ENCODE data around the gene GLB1L2. TPM values are rescaled to one million over a fixed set of nuclear protein-coding genes. Genes with fewer than 3 reads are reported as not detected.

GLB1L2 gene
- total and polyA plus RNA-seq, 2 experiments from 2014 or later, result 3.3 to 12.3 TPM

DNA sequence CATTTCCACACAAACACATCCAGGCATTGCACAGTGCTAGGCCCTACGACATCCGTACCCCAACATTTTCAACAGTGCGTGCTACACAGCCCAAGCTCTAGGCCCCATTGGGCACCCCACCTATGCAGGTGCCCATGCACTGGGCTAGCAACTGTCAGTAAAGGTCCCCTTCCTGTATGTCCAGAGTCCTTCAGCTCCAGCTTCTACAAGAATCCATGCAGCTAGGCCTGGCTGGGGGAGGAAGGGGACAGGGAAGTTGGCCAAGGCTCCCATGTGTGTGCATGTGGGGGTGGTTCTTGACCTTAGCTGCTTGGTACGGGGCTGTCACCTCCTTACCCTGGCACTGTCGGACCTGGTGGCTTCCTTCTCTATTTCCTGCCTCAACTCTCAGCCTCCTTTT, 79.0 kb downstream of the GLB1L2 start (continued):
- TF ChIP-seq, protein P1, sequence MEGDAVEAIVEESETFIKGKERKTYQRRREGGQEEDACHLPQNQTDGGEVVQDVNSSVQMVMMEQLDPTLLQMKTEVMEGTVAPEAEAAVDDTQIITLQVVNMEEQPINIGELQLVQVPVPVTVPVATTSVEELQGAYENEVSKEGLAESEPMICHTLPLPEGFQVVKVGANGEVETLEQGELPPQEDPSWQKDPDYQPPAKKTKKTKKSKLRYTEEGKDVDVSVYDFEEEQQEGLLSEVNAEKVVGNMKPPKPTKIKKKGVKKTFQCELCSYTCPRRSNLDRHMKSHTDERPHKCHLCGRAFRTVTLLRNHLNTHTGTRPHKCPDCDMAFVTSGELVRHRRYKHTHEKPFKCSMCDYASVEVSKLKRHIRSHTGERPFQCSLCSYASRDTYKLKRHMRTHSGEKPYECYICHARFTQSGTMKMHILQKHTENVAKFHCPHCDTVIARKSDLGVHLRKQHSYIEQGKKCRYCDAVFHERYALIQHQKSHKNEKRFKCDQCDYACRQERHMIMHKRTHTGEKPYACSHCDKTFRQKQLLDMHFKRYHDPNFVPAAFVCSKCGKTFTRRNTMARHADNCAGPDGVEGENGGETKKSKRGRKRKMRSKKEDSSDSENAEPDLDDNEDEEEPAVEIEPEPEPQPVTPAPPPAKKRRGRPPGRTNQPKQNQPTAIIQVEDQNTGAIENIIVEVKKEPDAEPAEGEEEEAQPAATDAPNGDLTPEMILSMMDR (conservative IDR thresholded peaks at IDR 0.05; ENCODE audit: low read depth in 2 of 2), result no peak
- TF ChIP-seq EZH2 (IDR thresholded peaks at IDR 0.05; ENCODE audit: low read depth, unreplicated experiment) (no peak), EZH2phosphoT487 (IDR thresholded peaks at IDR 0.05; ENCODE audit: unreplicated experiment) (no peak), POLR2AphosphoS5 (IDR thresholded peaks at IDR 0.05; ENCODE audit: low read depth) (no peak), CREB1 (CRISPR knock-in tag; IDR thresholded peaks at IDR 0.05; ENCODE audit: low read depth) (no peak), ZNF331 (CRISPR knock-in tag; IDR thresholded peaks at IDR 0.05; ENCODE audit: low read depth) (no peak)
- TF ChIP-seq, protein P2, sequence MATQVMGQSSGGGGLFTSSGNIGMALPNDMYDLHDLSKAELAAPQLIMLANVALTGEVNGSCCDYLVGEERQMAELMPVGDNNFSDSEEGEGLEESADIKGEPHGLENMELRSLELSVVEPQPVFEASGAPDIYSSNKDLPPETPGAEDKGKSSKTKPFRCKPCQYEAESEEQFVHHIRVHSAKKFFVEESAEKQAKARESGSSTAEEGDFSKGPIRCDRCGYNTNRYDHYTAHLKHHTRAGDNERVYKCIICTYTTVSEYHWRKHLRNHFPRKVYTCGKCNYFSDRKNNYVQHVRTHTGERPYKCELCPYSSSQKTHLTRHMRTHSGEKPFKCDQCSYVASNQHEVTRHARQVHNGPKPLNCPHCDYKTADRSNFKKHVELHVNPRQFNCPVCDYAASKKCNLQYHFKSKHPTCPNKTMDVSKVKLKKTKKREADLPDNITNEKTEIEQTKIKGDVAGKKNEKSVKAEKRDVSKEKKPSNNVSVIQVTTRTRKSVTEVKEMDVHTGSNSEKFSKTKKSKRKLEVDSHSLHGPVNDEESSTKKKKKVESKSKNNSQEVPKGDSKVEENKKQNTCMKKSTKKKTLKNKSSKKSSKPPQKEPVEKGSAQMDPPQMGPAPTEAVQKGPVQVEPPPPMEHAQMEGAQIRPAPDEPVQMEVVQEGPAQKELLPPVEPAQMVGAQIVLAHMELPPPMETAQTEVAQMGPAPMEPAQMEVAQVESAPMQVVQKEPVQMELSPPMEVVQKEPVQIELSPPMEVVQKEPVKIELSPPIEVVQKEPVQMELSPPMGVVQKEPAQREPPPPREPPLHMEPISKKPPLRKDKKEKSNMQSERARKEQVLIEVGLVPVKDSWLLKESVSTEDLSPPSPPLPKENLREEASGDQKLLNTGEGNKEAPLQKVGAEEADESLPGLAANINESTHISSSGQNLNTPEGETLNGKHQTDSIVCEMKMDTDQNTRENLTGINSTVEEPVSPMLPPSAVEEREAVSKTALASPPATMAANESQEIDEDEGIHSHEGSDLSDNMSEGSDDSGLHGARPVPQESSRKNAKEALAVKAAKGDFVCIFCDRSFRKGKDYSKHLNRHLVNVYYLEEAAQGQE (IDR thresholded peaks at IDR 0.05; ENCODE audit: unreplicated experiment), result no peak

DNA sequence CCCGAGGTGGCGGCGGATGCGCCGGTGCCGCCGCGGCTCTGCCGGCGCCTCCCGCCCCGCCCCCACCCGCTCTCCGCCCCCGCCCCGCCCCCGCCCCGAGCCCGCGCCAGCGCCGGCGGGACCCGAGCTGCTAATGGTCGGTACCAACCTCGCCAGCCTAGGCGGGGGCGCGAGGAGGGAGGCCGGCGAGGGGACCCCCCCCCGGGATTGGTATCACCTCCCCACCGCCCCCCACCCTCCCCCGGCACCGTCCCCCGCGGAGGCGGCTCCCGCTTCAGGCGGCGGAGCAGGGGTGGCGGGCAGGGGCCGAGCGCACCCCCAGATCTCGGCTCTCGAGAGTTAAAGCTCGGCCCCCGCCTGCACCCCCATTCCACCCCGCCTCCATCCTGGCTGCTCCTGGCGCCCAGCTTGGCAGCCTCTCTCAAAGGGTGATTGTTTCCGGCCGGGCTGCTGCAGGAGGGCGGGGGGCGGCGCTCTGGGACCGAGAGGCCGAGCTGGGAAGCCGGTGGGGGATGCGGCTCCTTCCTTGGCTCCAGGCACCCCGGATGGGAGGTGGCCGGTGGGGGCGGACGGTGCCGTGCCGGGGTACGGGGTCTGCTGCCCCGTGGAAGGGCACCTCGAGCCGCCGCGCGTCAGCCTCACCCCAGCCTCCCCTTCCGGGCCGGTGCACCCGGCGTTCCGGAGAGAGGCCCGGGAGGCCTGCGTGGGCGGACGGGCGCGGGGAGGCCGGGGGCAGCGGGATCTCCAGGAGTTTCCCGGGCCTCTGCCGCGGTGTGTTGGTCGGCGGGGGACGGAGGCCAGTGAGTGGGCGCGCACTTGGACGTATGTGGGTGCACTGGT, 80.6 kb downstream of the GLB1L2 start, which contains the start of gene B3GAT1:
TSS of gene B3GAT1 (minus strand) at position 40 of the 840 bp plus-strand sequence. CDS start 24,583 bp downstream, outside the sequence.
- Histone ChIP-seq H3K4me1 (ENCODE audit: insufficient read depth) (peaks cover 43% of the 10 kb centered on the region), H3F3A (replicated peaks; ENCODE audit: low read depth) (0 out of 2 replicates have a peak, but pooled peaks cover 5% of the 10 kb centered on the region)
- DNase-seq (ENCODE audit: low spot score), result peak; percentile 81

More for the DNA sequence above, 80.6 kb downstream of the GLB1L2 start, which contains the start of gene B3GAT1:
- no peaks in the 10 kb centered on the region for H3K36me3 ChIP-seq (ENCODE audit: insufficient read depth)
- no peaks in the 10 kb centered on the region for H3K9me2 ChIP-seq (ENCODE audit: insufficient read depth)
- peak within 1 kb of the TSS; percentile 83 for H2AFZ ChIP-seq
- peak within 1 kb of the TSS; percentile 86 for H3K4me3 Mint-ChIP-seq
- H4K20me1 ChIP-seq (replicated peaks; ENCODE audit: insufficient read depth), result peaks cover 4% of the 10 kb centered on the region
- H3K27me3 ChIP-seq (ENCODE audit: insufficient read depth), result peaks cover 11% of the 10 kb centered on the region
- no peak within 1 kb of the TSS for H3K27ac Mint-ChIP-seq
- H3K79me2 ChIP-seq (replicated peaks; ENCODE audit: insufficient read depth), result peaks cover 32% of the 10 kb centered on the region
- TF ChIP-seq, protein P3, sequence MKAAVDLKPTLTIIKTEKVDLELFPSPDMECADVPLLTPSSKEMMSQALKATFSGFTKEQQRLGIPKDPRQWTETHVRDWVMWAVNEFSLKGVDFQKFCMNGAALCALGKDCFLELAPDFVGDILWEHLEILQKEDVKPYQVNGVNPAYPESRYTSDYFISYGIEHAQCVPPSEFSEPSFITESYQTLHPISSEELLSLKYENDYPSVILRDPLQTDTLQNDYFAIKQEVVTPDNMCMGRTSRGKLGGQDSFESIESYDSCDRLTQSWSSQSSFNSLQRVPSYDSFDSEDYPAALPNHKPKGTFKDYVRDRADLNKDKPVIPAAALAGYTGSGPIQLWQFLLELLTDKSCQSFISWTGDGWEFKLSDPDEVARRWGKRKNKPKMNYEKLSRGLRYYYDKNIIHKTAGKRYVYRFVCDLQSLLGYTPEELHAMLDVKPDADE (IDR thresholded peaks at IDR 0.05), result 0 out of 2 replicates have a peak, but pooled peaks have one; percentile 8
- TF ChIP-seq STAT1 (IDR thresholded peaks at IDR 0.05; ENCODE audit: unreplicated experiment), result no peak
- H3K27me3 Mint-ChIP-seq (ENCODE audit: insufficient read depth, low read depth, poor library complexity), result peaks cover 31% of the 10 kb centered on the region
- H3K27ac ChIP-seq (ENCODE audit: low read depth), result no peak within 1 kb of the TSS
- H3K9me3 Mint-ChIP-seq, result no peaks in the 10 kb centered on the region
- peak within 1 kb of the TSS; percentile 96 for H3K4me2 ChIP-seq
- peak within 1 kb of the TSS; percentile 80 for H3K4me3 ChIP-seq
- peak; percentile 56 for ATAC-seq
- H3K4me1 Mint-ChIP-seq, result peaks cover 55% of the 10 kb centered on the region
- H3K36me3 Mint-ChIP-seq (ENCODE audit: low read depth), result peaks cover 4% of the 10 kb centered on the region; the same call in 2 of the 3 replicates

Data from GM23338 (cell line).